Osteocyte (in vitro differentiated cells): ENCODE results near the gene WNT9B. TPM values are rescaled to one million over a fixed set of nuclear protein-coding genes. Genes with fewer than 3 reads are reported as not detected.

Experiments used
- DNase-seq: peaks from one replicate; pipeline ENCODE4 v3.0.0; 2021; ENCODE audit warnings: mixed read lengths; ENCODE audit not compliant: unreplicated experiment; ENCODE audit errors: extremely low spot score
- H3K27ac Mint-ChIP-seq: one replicate; pipeline ENCODE4 v1.8.0; 2021; ENCODE audit warnings: mild to moderate bottlenecking, mixed read lengths; ENCODE audit not compliant: unreplicated experiment
- H3K27me3 Mint-ChIP-seq: one replicate; pipeline ENCODE4 v1.8.0; 2021; ENCODE audit warnings: mixed read lengths; ENCODE audit not compliant: unreplicated experiment
- H3K36me3 Mint-ChIP-seq: one replicate; pipeline ENCODE4 v1.8.0; 2021; ENCODE audit warnings: mixed read lengths; ENCODE audit not compliant: unreplicated experiment
- H3K4me1 Mint-ChIP-seq: one replicate; pipeline ENCODE4 v1.8.0; 2021; ENCODE audit warnings: mixed read lengths; ENCODE audit not compliant: unreplicated experiment
- H3K4me3 Mint-ChIP-seq: one replicate; pipeline ENCODE4 v1.8.0; 2021; ENCODE audit warnings: mild to moderate bottlenecking, moderate library complexity, mixed read lengths; ENCODE audit not compliant: unreplicated experiment
- H3K9me3 Mint-ChIP-seq: one replicate; pipeline ENCODE4 v1.8.0; 2021; ENCODE audit warnings: mixed read lengths; ENCODE audit not compliant: unreplicated experiment
- CTCF ChIP-seq: fragments of 200-600 bp; sonication (generic); IDR thresholded peaks from 2 replicates; pipeline ENCODE4 v1.5.0; 2021; ENCODE audit warnings: antibody characterized with exemption, mild to moderate bottlenecking, moderate library complexity
- total RNA-seq: library from RNA; stranded (reverse); gene quantifications from 2 replicates; pipeline ENCODE4 v1.2.1, GENCODE V29; 2021

WNT9B gene
- total RNA-seq, 1 donor from 2014 or later: not detected

- Mint-ChIP-seq H3K4me1 (peaks cover 3% of the 10 kb centered on the region), H3K9me3 (no peaks in the 10 kb centered on the region), H3K4me3 (no peak overlapping the region), H3K36me3 (no peaks in the 10 kb centered on the region), H3K27ac (no peak overlapping the region), H3K27me3 (peaks cover 45% of the 10 kb centered on the region)
- no peak for DNase-seq
- TF ChIP-seq CTCF: no peak
Observed at GRCh38 chr17:46886310-46886663, 34.9 kb downstream of the WNT9B start.

- Mint-ChIP-seq H3K27me3 (peaks cover 53% of the 10 kb centered on the region), H3K9me3 (no peaks in the 10 kb centered on the region), H3K4me1 (peaks cover 3% of the 10 kb centered on the region), H3K4me3 (no peak overlapping the region), H3K27ac (no peak overlapping the region), H3K36me3 (no peaks in the 10 kb centered on the region)
- no peak for TF ChIP-seq CTCF
- no peak for DNase-seq
Observed at GRCh38 chr17:46887717-46888116, 36.3 kb downstream of the WNT9B start.

- TF ChIP-seq CTCF: no peak
- no peak for DNase-seq
- Mint-ChIP-seq H3K27ac (no peak overlapping the region), H3K4me1 (peaks cover 3% of the 10 kb centered on the region), H3K36me3 (no peaks in the 10 kb centered on the region), H3K27me3 (peaks cover 60% of the 10 kb centered on the region), H3K4me3 (no peak overlapping the region), H3K9me3 (no peaks in the 10 kb centered on the region)
Observed at GRCh38 chr17:46888727-46889126, 37.3 kb downstream of the WNT9B start.

GRCh38 chr17:46889519-46889918, 38.1 kb downstream of the WNT9B start:
- Mint-ChIP-seq H3K36me3 (no peaks in the 10 kb centered on the region), H3K27ac (no peak overlapping the region), H3K4me3 (no peak overlapping the region), H3K27me3 (peaks cover 60% of the 10 kb centered on the region), H3K4me1 (peaks cover 3% of the 10 kb centered on the region), H3K9me3 (no peaks in the 10 kb centered on the region)
- no peak for TF ChIP-seq CTCF
- DNase-seq: no peak

GRCh38 chr17:46889992-46890564, 38.7 kb downstream of the WNT9B start:
- H3K27ac Mint-ChIP-seq: no peak overlapping the region
- DNase-seq: no peak
- TF ChIP-seq CTCF: no peak

More at GRCh38 chr17:46889992-46890564, 38.7 kb downstream of the WNT9B start:
- H3K27me3 Mint-ChIP-seq: peaks cover 60% of the 10 kb centered on the region
- H3K9me3 Mint-ChIP-seq: no peaks in the 10 kb centered on the region
- H3K4me1 Mint-ChIP-seq: peaks cover 3% of the 10 kb centered on the region
- no peak overlapping the region for H3K4me3 Mint-ChIP-seq
- no peaks in the 10 kb centered on the region for H3K36me3 Mint-ChIP-seq
